Loucy (cell line): ENCODE measurements around the gene PLEKHA7.
"Not testable (repeated sequence)": the region's sequence is repeated elsewhere in the genome, so short reads cannot be mapped to it uniquely, and the experiment has no call there.

Experiments used
- H2AFZ ChIP-seq: fragments of 200-600 bp; sonication (generic); 2 replicates; pipeline ENCODE4 v1.6.0; 2016; ENCODE audit warnings: antibody characterized with exemption, mild to moderate bottlenecking, low read length, moderate library complexity
- H3F3A ChIP-seq: fragments of 200-600 bp; 2 replicates; pipeline ENCODE4 v1.6.0; 2016; ENCODE audit warnings: antibody characterized with exemption, low read depth, mild to moderate bottlenecking
- H3K27me3 ChIP-seq: fragments of 200-600 bp; sonication (generic); 2 replicates; pipeline ENCODE4 v1.6.1; 2014; ENCODE audit warnings: low read length, mild to moderate bottlenecking; ENCODE audit not compliant: insufficient read depth, poor library complexity, severe bottlenecking
- H3K36me3 ChIP-seq: fragments of 200-600 bp; sonication (generic); 2 replicates; pipeline ENCODE4 v1.6.1; 2016; ENCODE audit warnings: low read length; ENCODE audit not compliant: insufficient read depth
- H3K4me1 ChIP-seq: fragments of 200-600 bp; sonication (generic); 2 replicates; pipeline ENCODE4 v1.5.1; 2014; ENCODE audit warnings: low read length, mild to moderate bottlenecking; ENCODE audit not compliant: insufficient read depth, poor library complexity, severe bottlenecking
- H3K4me2 ChIP-seq: fragments of 200-600 bp; sonication (generic); 2 replicates; pipeline ENCODE4 v1.6.0; 2014; ENCODE audit warnings: antibody characterized with exemption, low read length, low read depth, mild to moderate bottlenecking; ENCODE audit not compliant: poor library complexity, severe bottlenecking
- H3K4me3 ChIP-seq: fragments of 200-600 bp; sonication (generic); 2 replicates; pipeline ENCODE4 v1.5.1; 2014; ENCODE audit warnings: low read length, mild to moderate bottlenecking, mixed read lengths; ENCODE audit not compliant: poor library complexity, severe bottlenecking
- H3K79me2 ChIP-seq: fragments of 200-600 bp; sonication (generic); 2 replicates; pipeline ENCODE4 v1.6.1; 2014; ENCODE audit warnings: low read length; ENCODE audit not compliant: insufficient read depth
- H3K9ac ChIP-seq: fragments of 200-600 bp; sonication (generic); 2 replicates; pipeline ENCODE4 v1.6.0; 2014; ENCODE audit warnings: mild to moderate bottlenecking, low read depth, low read length, moderate library complexity; ENCODE audit not compliant: poor library complexity, severe bottlenecking
- H3K9me2 ChIP-seq: fragments of 200-600 bp; sonication (generic); replicated peaks from 2 replicates; pipeline ENCODE4 v1.6.1; 2016; ENCODE audit warnings: low read depth, low read length, mixed read lengths
- H3K9me3 ChIP-seq: fragments of 200-600 bp; sonication (generic); 2 replicates; pipeline ENCODE4 v1.6.1; 2014; ENCODE audit warnings: mild to moderate bottlenecking, antibody characterized with exemption, low read length, low read depth; ENCODE audit not compliant: insufficient read depth
- H4K20me1 ChIP-seq: fragments of 200-600 bp; sonication (generic); 2 replicates; pipeline ENCODE4 v1.6.0; 2014; ENCODE audit warnings: antibody characterized with exemption, low read length, mild to moderate bottlenecking; ENCODE audit not compliant: insufficient read depth, poor library complexity, severe bottlenecking
- CTCF ChIP-seq: fragments of 200-600 bp; sonication (generic); conservative IDR thresholded peaks from 2 replicates; pipeline ENCODE4 v1.5.1; 2014; ENCODE audit warnings: mild to moderate bottlenecking, antibody characterized with exemption, low read length
- EZH2phosphoT487 ChIP-seq: fragments of 200-600 bp; IDR thresholded peaks from 2 replicates; pipeline ENCODE4 v1.6.1; 2018; ENCODE audit warnings: antibody characterized with exemption, mild to moderate bottlenecking, moderate library complexity, borderline replicate concordance

PLEKHA7 gene

GRCh38 chr11:17014321-17014832 is at the start of gene PLEKHA7:
Gene PLEKHA7 (minus strand): TSS chr11:17014414. CDS start chr11:17014401, 13 bp downstream.
- peak within 1 kb of the TSS; percentile 83 for H3K9ac ChIP-seq
- H3K36me3 ChIP-seq = no peaks in the 10 kb centered on the region
- H3K79me2 ChIP-seq = peaks cover 8% of the 10 kb centered on the region; the same call in 1 of the 2 replicates
- TF ChIP-seq EZH2phosphoT487 = no peak
- no peak for TF ChIP-seq CTCF
- no peaks in the 10 kb centered on the region for H3K27me3 ChIP-seq
- H4K20me1 ChIP-seq = no peaks in the 10 kb centered on the region
- H3F3A ChIP-seq = no peaks in the 10 kb centered on the region
- peak within 1 kb of the TSS; percentile 99 for H2AFZ ChIP-seq
- peak within 1 kb of the TSS; percentile 91 for H3K4me3 ChIP-seq
- no peaks in the 10 kb centered on the region for H3K9me2 ChIP-seq
- peak within 1 kb of the TSS; percentile 88 for H3K4me2 ChIP-seq
- no peaks in the 10 kb centered on the region for H3K9me3 ChIP-seq
- H3K4me1 ChIP-seq = peaks cover 16% of the 10 kb centered on the region

GRCh38 chr11:17063171-17064002 is 49.2 kb upstream of the PLEKHA7 start:
- H3K9me3 ChIP-seq = no peaks in the 10 kb centered on the region
- H3K36me3 ChIP-seq = no peaks in the 10 kb centered on the region
- no peak overlapping the region for H2AFZ ChIP-seq
- no peaks in the 10 kb centered on the region for H3K27me3 ChIP-seq
- no peak overlapping the region for H3K9ac ChIP-seq
- no peaks in the 10 kb centered on the region for H3K9me2 ChIP-seq
- TF ChIP-seq EZH2phosphoT487 (no peak), CTCF (peak; percentile 94)
- no peaks in the 10 kb centered on the region for H4K20me1 ChIP-seq
- no peaks in the 10 kb centered on the region for H3K79me2 ChIP-seq
- no peaks in the 10 kb centered on the region for H3K4me1 ChIP-seq
- no peak overlapping the region for H3K4me2 ChIP-seq
- no peak overlapping the region for H3K4me3 ChIP-seq
- H3F3A ChIP-seq = no peaks in the 10 kb centered on the region

- H4K20me1 ChIP-seq, H3K36me3 ChIP-seq, H3F3A ChIP-seq, H2AFZ ChIP-seq, H3K4me2 ChIP-seq, H3K4me3 ChIP-seq, H3K9me2 ChIP-seq, H3K9me3 ChIP-seq, H3K9ac ChIP-seq, H3K79me2 ChIP-seq, H3K27me3 ChIP-seq, H3K4me1 ChIP-seq: not testable (repeated sequence)
Observed at GRCh38 chr11:17051146-17051545, 36.9 kb upstream of the PLEKHA7 start.

- not testable (repeated sequence) for H2AFZ ChIP-seq, H3K9me3 ChIP-seq
Observed at GRCh38 chr11:17048491-17048890, 34.3 kb upstream of the PLEKHA7 start.

More at GRCh38 chr11:17048491-17048890, 34.3 kb upstream of the PLEKHA7 start:
- not testable (repeated sequence) for H3K4me3 ChIP-seq, H4K20me1 ChIP-seq, H3K79me2 ChIP-seq, H3F3A ChIP-seq, H3K4me2 ChIP-seq, H3K9ac ChIP-seq, H3K27me3 ChIP-seq, H3K36me3 ChIP-seq, H3K9me2 ChIP-seq, H3K4me1 ChIP-seq
